ENCODE results near the gene STAM.
"Not testable (repeated sequence)": the region's sequence is repeated elsewhere in the genome, so short reads cannot be mapped to it uniquely, and the experiment has no call there.

The STAM gene

DNA sequence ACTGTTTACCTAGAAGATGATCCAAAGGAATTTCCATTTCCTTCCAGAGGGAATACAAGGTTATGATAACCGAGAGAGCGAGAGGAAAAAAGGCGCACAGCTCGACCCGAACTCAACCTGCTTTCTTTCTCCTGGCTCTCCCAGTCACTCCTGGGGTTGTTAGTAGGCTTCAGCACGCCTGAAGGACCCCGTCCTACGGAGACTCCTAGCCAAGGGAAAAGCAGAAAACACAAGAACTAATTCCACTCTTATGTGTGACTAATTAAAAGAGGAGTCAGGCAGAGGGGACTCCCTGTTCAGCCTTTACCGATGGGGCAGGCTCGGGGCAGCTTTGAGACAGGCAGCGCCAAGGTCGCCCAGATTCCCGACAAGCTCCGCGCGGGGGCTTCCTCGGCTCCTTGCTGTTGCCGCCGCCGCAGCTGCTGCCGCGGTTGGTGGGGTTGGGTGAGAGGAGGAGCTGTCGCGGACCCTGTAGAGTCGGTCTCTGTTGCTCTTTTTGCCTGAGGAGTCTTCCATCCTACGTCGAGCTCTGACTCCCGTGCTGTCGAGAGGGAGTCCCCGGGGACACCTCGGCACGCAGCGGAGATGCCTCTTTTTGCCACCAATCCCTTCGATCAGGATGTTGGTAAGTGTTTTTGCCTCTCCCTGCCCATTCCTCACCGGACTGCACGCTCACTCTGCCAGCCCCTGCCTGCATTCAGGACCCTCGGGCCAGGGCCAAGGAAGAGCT lies at the start of gene STAM:
TSS of gene STAM (plus strand) at position 397 of the 730 bp plus-strand sequence. CDS start at position 586, 189 bp downstream.
- peak; percentile 86 for DNase-seq

- DNase-seq = no peak
Observed at GRCh38 chr10:17597386-17597785, 46.6 kb upstream of the STAM start.

GRCh38 chr10:17599089-17599488 lies 44.9 kb upstream of the STAM start:
- DNase-seq = no peak

DNA sequence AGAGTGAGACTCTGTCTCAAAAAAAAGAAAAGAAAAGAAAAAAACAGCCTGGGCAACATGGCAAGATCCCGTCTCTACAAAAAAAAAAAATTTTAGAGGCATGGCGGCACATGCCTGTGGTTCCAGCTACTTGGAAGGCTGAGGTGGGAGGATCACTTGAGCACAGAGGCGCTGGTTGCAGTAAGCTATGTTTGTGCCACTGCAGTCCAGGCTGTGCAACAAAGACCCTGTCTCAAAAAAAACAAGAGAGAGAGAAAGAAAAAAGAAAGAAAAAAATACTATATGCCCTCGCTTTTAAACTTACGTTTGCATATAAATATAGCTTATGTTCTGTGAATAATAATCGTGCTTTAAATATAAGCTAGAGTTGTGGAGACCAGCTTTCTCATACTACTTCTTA lies 38.0 kb upstream of the STAM start:
- DNase-seq = no peak

GRCh38 chr10:17606547-17607040 lies 37.4 kb upstream of the STAM start:
- DNase-seq = no peak

- DNase-seq = no peak
Observed at GRCh38 chr10:17607060-17607459, 36.9 kb upstream of the STAM start.

- DNase-seq = peak; percentile 15
Observed at GRCh38 chr10:17607603-17608332, 36.2 kb upstream of the STAM start.

DNA sequence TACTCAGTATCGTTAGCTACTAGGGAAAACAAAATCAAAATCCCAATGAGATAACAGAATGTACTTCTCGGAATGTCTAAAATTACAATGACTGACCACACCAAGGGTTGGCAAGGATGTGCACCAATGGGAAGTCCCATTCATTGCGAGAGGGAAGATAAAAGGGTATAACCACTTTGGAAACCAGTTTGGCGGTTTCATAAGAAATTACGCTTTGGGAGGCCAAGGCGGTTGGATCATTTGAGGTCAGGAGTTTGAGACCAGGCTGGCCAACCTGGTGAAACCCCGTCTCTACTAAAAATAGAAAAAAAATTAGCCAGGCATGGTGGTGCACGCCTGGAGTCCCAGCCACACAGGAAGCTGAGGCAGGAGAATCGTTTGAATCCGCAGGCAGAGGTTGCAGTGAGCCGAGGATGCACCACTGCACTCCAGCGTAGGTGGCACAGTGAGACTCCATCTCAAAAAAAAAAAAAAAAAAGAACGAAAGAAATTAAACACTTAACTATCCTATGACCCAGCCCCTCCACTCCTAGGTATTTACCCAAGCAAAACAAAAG lies 34.4 kb upstream of the STAM start:
- no peak for DNase-seq

DNA sequence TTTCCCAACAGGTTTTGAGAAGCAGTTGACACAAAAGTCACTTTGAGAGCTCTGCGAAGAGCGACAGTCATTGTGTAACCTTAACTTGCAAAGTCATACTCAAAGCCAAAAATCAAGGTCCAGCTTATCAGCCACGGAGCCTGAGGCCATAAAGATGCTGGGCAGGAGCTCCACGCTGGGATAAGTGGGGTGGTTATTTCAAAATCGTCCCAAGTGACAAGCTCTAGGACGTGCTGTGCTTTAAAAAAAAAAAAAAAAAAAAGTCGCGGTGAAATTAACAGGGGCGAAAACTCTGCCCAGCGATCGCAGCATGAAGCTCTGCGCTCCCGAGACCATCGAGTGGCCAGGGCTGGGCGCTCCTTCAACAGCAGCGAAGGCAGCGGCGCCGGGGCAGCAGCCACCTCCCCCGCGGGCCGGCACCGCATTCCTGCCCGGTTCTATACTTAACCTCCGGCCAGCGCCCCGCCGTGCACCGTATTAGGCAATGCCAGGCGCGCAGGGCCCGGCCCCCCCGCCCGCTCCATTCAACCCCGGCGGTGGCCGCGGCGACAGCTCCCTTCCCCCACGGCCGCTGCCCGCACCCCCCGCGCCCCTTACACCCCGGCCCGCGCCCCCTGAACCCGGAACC lies 27.4 kb upstream of the STAM start:
- DNase-seq = no peak

- peak; percentile 20 for DNase-seq
Observed at GRCh38 chr10:17617031-17617911, 26.7 kb upstream of the STAM start, which contains the start of gene HACD1. HACD1 (minus strand) TSS chr10:17617374; CDS start chr10:17617339, 35 bp downstream.

GRCh38 chr10:17622061-17622460 lies 21.9 kb upstream of the STAM start:
- DNase-seq = no peak

- no peak for DNase-seq
Observed at GRCh38 chr10:17624996-17625395, 19.0 kb upstream of the STAM start.

DNA sequence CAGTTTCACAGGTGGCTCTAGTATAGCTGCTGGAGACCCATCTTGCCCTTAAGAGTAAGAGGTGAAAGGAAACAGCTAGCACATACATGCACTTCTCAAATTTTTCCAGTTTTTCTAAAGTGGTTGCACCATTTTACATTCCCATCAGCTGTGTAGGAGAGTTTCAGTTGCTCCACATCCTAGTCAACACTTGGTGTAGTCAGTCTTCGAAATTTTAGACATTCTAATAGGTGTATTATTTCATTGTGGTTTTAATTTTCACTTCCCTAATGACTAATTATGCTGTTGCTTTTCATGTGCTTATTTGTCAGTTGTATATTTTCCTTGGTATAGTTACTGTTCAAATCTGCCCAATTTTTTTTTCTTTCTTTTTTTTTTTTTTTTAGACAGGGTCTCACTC lies 17.3 kb upstream of the STAM start:
- no peak for DNase-seq

DNA sequence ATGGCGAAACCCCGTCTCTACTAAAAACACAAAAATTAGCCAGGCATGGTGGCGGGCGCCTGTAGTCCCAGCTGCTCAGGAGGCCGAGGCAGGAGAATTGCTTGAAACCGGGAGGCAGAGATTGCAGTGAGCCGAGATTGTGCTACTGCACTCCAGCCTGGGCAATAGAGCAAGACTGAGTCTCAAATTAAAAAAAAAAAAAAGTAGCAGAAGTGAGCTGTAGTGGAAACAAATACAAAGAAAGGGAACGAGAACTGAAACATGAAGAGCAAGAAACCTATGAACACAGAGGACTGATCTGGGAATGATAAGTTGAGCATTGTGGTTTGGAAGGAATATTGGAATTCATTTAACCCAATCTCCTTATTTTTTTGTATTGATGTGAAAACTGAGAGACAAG lies 11.4 kb upstream of the STAM start:
- not testable (repeated sequence) for DNase-seq

DNA sequence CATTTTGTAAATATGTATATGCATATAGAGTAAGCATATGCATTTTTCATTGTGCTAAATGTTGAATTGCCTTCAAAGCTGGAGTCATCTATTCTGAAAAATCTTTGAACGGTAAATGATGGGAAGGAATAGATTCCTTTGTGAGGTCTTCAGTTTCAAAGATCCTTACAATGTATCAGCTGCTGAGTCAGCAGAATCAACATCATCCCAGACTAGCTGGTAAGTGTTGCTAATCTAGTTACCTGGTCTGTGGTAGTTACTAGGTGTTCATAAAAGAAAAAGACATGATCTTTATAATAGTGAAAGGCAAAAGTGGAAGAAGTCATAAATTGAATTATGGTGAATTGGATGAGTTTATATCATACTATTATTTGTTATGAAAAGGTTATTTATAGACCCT lies 10.6 kb upstream of the STAM start:
- no peak for DNase-seq

- no peak for DNase-seq
Observed at GRCh38 chr10:17637869-17638268, 6.1 kb upstream of the STAM start.

DNA sequence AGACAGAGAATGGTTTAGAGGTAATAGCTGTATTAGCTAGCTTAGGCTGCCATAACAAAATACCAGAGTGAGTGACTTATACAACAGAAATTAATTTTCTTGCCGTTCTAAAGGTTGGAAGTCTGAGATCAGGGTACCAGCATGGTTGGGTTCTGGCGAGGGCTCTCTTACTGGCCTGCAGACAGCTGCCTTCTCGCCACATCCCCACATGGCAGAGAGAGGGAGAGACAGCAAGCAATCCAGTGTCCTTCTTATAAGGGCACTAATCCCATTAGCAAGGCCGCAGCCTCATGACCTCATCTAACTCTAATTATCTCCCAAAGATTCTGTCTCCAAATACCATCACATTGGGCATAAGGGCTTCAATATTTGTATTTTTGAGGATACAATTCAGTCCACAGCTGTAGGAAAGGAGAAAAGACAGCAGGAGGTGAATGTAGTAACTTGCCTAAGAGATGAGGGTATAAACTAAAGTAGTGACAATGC lies 3.6 kb upstream of the STAM start:
- no peak for DNase-seq

DNA sequence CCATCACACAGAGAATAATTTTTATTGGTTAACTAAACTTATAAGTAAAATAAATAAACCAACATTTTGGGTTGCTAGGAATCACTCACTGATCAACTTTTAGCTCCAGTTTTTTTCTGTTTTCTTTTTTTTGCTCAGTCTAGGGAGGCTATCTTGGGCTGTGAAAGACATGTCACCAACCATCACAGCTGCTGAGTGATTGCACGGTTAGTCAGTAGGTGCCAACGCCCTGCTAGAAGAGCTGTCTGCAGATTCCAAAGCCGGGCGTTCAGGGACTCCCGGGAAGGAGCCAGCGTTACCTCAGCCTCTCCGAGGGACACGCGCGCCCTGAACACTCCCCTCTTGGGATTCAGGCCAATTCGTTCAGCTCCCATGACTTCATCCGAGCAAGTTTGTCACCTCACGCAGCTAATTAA lies 604 bp upstream of the STAM start:
- DNase-seq = peak; percentile 61

DNA sequence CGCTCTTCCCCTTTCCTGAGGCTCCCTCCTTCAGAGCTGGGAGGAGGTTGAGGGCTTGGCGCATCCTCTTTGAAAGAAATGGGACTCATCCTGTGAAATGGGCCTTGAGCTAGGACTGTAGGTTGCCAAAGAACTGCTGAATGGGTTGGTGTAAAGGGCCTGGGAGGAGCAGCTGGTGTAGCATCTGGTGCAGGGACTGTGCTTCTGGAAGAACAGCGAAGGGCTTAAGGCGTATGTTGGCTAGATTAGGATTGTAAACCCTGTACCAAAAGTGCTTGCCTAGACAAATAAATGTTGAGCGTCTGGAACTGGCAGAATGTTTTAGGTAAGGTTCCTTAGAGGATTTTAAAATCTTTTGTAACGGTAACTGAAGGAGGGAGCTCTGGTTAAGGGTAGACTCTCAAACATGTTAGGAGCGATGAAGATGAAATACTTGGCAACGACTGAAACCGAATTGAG lies 563 bp downstream of the STAM start:
- peak; percentile 64 for DNase-seq

DNA sequence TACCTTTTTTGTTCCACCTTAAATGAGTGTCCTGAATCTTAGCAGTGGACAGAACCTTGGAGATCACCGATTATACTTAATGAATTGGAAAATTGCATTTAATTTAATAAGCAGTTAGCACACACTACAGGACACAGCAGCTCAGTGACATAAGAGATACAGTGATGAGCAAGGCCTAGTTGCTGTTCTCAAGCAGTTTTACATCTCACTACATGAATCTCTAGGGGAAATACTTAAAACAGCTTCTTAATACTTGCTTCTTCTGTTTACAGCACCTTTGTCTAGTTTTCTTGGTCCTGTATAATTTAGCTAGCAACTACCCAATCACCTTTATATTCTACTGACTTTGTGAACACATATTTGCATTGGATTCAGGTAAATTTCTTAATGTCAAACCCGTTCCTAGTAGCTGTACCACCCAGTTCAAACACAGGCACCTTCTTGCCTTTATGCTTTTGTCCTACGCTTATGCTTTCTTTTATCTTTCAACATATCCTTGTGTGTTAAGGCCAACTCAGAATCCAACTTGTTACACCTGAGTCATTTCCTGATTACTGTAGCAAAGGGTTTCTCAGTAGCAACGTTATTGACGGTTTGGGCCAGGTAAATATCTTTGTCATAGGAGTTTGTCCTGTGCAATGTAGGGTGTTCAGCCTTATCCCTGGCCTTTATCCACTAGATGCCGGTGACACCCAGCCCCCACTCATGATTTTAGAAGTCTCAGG lies 1.8 kb downstream of the STAM start:
- DNase-seq = no peak

DNA sequence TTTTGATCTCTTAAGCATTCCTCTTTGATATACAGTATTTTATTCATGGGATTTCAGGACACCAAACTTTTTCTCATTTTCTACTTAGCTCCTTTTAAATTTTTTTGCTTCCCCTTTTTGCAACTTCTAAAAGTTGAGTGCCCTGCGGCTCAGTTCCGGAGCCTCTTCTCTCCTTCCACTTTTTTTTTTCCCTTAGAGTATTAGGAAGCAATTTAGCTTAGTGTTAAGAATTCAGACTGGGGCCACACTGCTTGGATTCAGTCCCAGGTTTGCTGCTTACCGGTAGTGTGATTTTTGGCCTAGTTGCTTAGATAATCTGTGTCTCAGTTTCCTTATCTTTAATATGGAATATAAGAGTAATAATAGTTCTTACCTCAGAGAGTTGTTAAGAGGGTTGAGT lies 3.4 kb downstream of the STAM start:
- no peak for DNase-seq
